GM23338 (cell line): ENCODE results near the gene MSANTD1. TPM values are rescaled to one million over a fixed set of nuclear protein-coding genes. Genes with fewer than 3 reads are reported as not detected.

Experiments used
- ATAC-seq: fragments of 200-7000 bp; cut with Tn5 transposase; 3 replicates; pipeline ENCODE4 v1.9.1; 2020
- DNase-seq: peaks from one replicate; pipeline ENCODE4 v3.0.0-alpha.2; 2015; ENCODE audit warnings: low spot score
- H2AFZ ChIP-seq: fragments of 200-600 bp; sonication (generic); 2 replicates; pipeline ENCODE4 v1.8.0; 2016; ENCODE audit warnings: antibody characterized with exemption, mild to moderate bottlenecking, moderate library complexity
- H3F3A ChIP-seq: fragments of 200-600 bp; sonication (generic); replicated peaks from 2 replicates; pipeline ENCODE4 v1.8.0; 2017; ENCODE audit warnings: antibody characterized with exemption, mixed run types, low read depth
- H3K27ac ChIP-seq: fragments of 200-600 bp; sonication (generic); 2 replicates; pipeline ENCODE4 v1.6.1; 2016; ENCODE audit warnings: low read depth
- H3K27me3 ChIP-seq: fragments of 200-600 bp; sonication (generic); 2 replicates; pipeline ENCODE4 v1.8.0; 2016; ENCODE audit warnings: mild to moderate bottlenecking, mixed run types, moderate library complexity; ENCODE audit not compliant: insufficient read depth
- H3K36me3 ChIP-seq: fragments of 200-600 bp; sonication (generic); 2 replicates; pipeline ENCODE4 v1.8.0; 2016; ENCODE audit warnings: mild to moderate bottlenecking; ENCODE audit not compliant: insufficient read depth
- H3K4me1 ChIP-seq: fragments of 200-600 bp; sonication (generic); 2 replicates; pipeline ENCODE4 v1.8.0; 2016; ENCODE audit warnings: mild to moderate bottlenecking, moderate library complexity; ENCODE audit not compliant: insufficient read depth
- H3K4me2 ChIP-seq: fragments of 200-600 bp; sonication (generic); 2 replicates; pipeline ENCODE4 v1.7.1; 2017; ENCODE audit warnings: mixed run types
- H3K4me3 ChIP-seq: fragments of 200-600 bp; sonication (generic); 2 replicates; pipeline ENCODE4 v1.6.1; 2016; ENCODE audit warnings: mixed run types
- H3K79me2 ChIP-seq: fragments of 200-600 bp; sonication (generic); replicated peaks from 2 replicates; pipeline ENCODE4 v1.8.0; 2017; ENCODE audit warnings: mild to moderate bottlenecking; ENCODE audit not compliant: insufficient read depth
- H3K9me2 ChIP-seq: fragments of 200-600 bp; sonication (generic); 2 replicates; pipeline ENCODE4 v1.8.0; 2017; ENCODE audit not compliant: insufficient read depth
- H4K20me1 ChIP-seq: fragments of 200-600 bp; sonication (generic); replicated peaks from 2 replicates; pipeline ENCODE4 v1.8.0; 2017; ENCODE audit warnings: mild to moderate bottlenecking; ENCODE audit not compliant: insufficient read depth
- H3K27ac Mint-ChIP-seq: 2 replicates; pipeline ENCODE4 v1.8.0; 2020; ENCODE audit warnings: inconsistent platforms, mild to moderate bottlenecking, moderate library complexity, mixed read lengths
- H3K27me3 Mint-ChIP-seq: 3 replicates; pipeline ENCODE4 v1.8.0; 2022; ENCODE audit warnings: low read depth, mild to moderate bottlenecking, moderate library complexity, mixed read lengths, inconsistent platforms; ENCODE audit not compliant: insufficient read depth, poor library complexity
- H3K36me3 Mint-ChIP-seq: 3 replicates; pipeline ENCODE4 v1.8.0; 2021; ENCODE audit warnings: low read depth, mild to moderate bottlenecking, inconsistent platforms, moderate library complexity, mixed read lengths
- H3K4me1 Mint-ChIP-seq: 3 replicates; pipeline ENCODE4 v1.8.0; 2020; ENCODE audit warnings: mild to moderate bottlenecking, inconsistent platforms, mixed read lengths
- H3K4me3 Mint-ChIP-seq: 3 replicates; pipeline ENCODE4 v1.8.0; 2021; ENCODE audit warnings: moderate library complexity, mild to moderate bottlenecking, inconsistent platforms, mixed read lengths
- H3K9me3 Mint-ChIP-seq: 3 replicates; pipeline ENCODE4 v1.8.0; 2020; ENCODE audit warnings: moderate library complexity, mild to moderate bottlenecking, inconsistent platforms, mixed read lengths
- CREB1 ChIP-seq: fragments of 250-450 bp; sonication (Bioruptor Pico); IDR thresholded peaks from 2 replicates; pipeline ENCODE4 v1.5.0; 2020; ENCODE audit warnings: low read depth, mild to moderate bottlenecking, moderate library complexity
- EZH2 ChIP-seq: fragments of 200-600 bp; sonication (generic); IDR thresholded peaks from one replicate; pipeline ENCODE4 v1.8.0; 2017; ENCODE audit warnings: antibody characterized with exemption, mild to moderate bottlenecking, low read depth; ENCODE audit not compliant: unreplicated experiment
- EZH2phosphoT487 ChIP-seq: fragments of 200-600 bp; sonication (generic); IDR thresholded peaks from one replicate; pipeline ENCODE4 v1.8.1; 2018; ENCODE audit warnings: antibody characterized with exemption; ENCODE audit not compliant: unreplicated experiment
- NANOG ChIP-seq: IDR thresholded peaks from 2 replicates; pipeline ENCODE4 v1.6.1; 2016; ENCODE audit warnings: antibody characterized with exemption, borderline replicate concordance
- POLR2AphosphoS5 ChIP-seq: IDR thresholded peaks from 2 replicates; pipeline ENCODE4 v1.6.1; 2016; ENCODE audit warnings: antibody characterized with exemption, low read depth
- ZNF114 ChIP-seq: fragments of 250-450 bp; sonication (Bioruptor Pico); IDR thresholded peaks from 2 replicates; pipeline ENCODE4 v1.5.0; 2020; ENCODE audit warnings: mild to moderate bottlenecking, moderate library complexity
- ZNF331 ChIP-seq: fragments of 250-450 bp; sonication (Bioruptor Pico); IDR thresholded peaks from 2 replicates; pipeline ENCODE4 v1.5.0; 2020; ENCODE audit warnings: low read depth, mild to moderate bottlenecking, moderate library complexity
- polyA plus RNA-seq: library from polyadenylated mRNA; unstranded; fragments of >200 nt; fragmentation: Nextera tagmentation; extraction: Ambion mirVana; gene quantifications from 2 replicates; pipeline ENCODE4 v1.2.1, GENCODE V29; 2016
- total RNA-seq: library from RNA; depleted of rRNA; stranded (reverse); fragments of >200 nt; shearing (Covaris generic); gene quantifications from 2 replicates; pipeline ENCODE4 v1.2.3, GENCODE V29; 2014
- TF ChIP-seq, protein P1 (sequence below), 2 experiments: fragments of 200-600 bp in 1 of 2; sonication (generic) in 1 of 2; conservative IDR thresholded peaks; 2 replicates each; pipeline versions ENCODE4 v1.5.1 to v1.6.1; 2016 to 2017; ENCODE audit warnings: antibody characterized with exemption in 2 of 2, low read depth in 2 of 2, mild to moderate bottlenecking in 2 of 2, moderate library complexity in 1 of 2

Gene MSANTD1
- total and polyA plus RNA-seq, 2 experiments from 2014 or later: 0.29 to 1.0 TPM

DNA sequence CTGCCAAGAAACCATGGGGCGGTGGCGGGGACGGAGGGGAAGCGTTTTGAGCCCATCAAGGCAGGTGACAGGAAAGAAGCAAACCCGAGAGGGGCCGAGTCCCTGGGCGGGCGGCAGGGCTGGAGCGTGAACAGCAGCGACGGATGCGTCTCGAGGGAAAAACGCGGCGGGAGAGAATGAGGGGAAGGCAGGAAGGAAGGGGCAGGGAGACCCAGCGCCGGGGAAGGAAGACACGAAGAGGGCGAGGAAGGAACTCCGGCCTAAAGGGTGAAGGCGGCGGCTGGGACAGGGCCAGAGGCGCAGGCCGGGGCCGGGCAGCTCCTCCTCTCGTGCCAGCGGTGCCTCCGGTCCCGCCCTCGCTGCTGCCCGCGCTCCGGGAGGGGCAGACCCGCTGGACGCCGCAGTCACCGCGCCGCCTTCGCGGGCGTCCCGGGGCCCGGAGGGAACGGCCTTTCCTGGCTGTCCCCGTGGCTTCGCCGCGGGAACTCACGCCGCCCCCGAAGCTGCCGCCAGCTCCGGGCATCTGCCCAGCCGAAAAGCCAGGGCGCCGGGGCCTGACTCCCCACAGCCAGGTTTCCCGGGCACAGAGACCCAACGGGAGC, 43.1 kb downstream of the MSANTD1 start:
- Mint-ChIP-seq H3K4me1 (peaks cover 19% of the 10 kb centered on the region), H3K27ac (no peak overlapping the region), H3K9me3 (no peaks in the 10 kb centered on the region), H3K36me3 (no peaks in the 10 kb centered on the region; the same call in 2 of the 3 replicates), H3K27me3 (peaks cover 36% of the 10 kb centered on the region), H3K4me3 (peak overlapping the region; percentile 82)
- Histone ChIP-seq H3K9me2 (no peaks in the 10 kb centered on the region), H3K27me3 (peaks cover 15% of the 10 kb centered on the region), H3F3A (0 out of 2 replicates have a peak, but pooled peaks cover 5% of the 10 kb centered on the region), H3K4me2 (peak overlapping the region; percentile 90), H3K4me3 (peak overlapping the region; percentile 63), H4K20me1 (no peaks in the 10 kb centered on the region), H3K36me3 (no peaks in the 10 kb centered on the region), H3K79me2 (peaks cover 3% of the 10 kb centered on the region; the same call in 1 of the 2 replicates), H3K4me1 (peaks cover 8% of the 10 kb centered on the region), H3K27ac (no peak overlapping the region), H2AFZ (peak overlapping the region; percentile 99)
- ATAC-seq (peak; percentile 55), DNase-seq (peak; percentile 57)
- TF ChIP-seq, protein P1, sequence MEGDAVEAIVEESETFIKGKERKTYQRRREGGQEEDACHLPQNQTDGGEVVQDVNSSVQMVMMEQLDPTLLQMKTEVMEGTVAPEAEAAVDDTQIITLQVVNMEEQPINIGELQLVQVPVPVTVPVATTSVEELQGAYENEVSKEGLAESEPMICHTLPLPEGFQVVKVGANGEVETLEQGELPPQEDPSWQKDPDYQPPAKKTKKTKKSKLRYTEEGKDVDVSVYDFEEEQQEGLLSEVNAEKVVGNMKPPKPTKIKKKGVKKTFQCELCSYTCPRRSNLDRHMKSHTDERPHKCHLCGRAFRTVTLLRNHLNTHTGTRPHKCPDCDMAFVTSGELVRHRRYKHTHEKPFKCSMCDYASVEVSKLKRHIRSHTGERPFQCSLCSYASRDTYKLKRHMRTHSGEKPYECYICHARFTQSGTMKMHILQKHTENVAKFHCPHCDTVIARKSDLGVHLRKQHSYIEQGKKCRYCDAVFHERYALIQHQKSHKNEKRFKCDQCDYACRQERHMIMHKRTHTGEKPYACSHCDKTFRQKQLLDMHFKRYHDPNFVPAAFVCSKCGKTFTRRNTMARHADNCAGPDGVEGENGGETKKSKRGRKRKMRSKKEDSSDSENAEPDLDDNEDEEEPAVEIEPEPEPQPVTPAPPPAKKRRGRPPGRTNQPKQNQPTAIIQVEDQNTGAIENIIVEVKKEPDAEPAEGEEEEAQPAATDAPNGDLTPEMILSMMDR (conservative IDR thresholded peaks at IDR 0.05; ENCODE audit: low read depth in 2 of 2): no peak
- TF ChIP-seq ZNF114 (CRISPR knock-in tag) (no peak), EZH2 (peak; percentile 42), ZNF331 (CRISPR knock-in tag) (no peak), EZH2phosphoT487 (no peak)

DNA sequence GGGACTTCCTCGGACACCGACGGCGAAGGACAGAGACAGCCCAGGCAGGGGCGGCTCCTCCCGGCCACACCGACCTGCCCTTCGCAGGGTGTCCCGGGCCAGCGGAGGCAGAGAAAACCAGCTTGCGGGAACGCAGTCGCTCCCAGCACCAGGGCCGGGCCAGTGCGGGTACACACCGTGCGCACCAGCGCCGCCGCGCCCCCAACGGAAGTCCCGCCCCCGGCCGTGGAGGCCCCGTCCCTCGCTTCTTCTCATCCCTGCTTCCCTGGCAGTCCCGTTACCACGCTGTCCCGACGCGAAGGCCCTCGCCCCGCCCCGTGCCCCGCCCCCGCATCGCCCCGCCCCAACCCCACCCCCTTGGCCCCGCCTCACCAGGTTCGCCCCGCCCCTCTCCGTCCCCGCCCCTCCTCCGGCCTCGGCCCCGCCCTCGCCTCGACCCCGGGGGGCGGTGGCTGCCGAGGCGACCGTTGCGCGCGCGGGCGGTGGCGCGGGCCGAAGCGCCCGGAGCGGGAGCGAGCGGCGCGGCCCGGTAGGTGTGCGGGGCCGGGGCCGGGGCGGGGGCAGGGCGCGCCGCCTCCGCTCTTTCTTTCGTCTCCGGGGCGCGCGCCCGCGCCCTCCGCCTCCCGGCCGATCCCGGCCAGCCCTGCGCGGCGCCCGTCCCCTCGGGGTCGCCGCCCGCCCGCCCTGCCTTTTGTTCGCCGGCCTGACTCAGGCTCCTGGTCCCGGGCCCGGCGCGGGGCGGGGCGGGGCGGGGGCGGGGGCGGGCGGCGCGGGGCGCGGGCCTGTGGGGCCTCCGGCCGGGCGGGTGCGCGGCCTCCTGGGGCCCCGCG, 43.8 kb downstream of the MSANTD1 start, which contains the start of gene RGS12:
TSS of gene RGS12 (plus strand) at position 451 of the 830 bp plus-strand sequence. CDS start 23,150 bp downstream, outside the sequence.
- H3K4me2 ChIP-seq: peak within 1 kb of the TSS; percentile 90
- H3F3A ChIP-seq: 0 out of 2 replicates have a peak, but pooled peaks cover 5% of the 10 kb centered on the region
- DNase-seq (peak; percentile 95), ATAC-seq (peak; percentile 87)
- H3K36me3 Mint-ChIP-seq: no peaks in the 10 kb centered on the region; the same call in 2 of the 3 replicates
- peak within 1 kb of the TSS; percentile 99 for H2AFZ ChIP-seq
- H3K4me3 Mint-ChIP-seq: peak within 1 kb of the TSS; percentile 83
- no peaks in the 10 kb centered on the region for H3K36me3 ChIP-seq
- peak; percentile 56; the same call in 1 of the 2 replicates for TF ChIP-seq POLR2AphosphoS5
- TF ChIP-seq CREB1 (CRISPR knock-in tag): 0 out of 2 replicates have a peak, but pooled peaks have one; percentile 26
- TF ChIP-seq NANOG: no peak
- H3K9me3 Mint-ChIP-seq: no peaks in the 10 kb centered on the region
- H3K27ac Mint-ChIP-seq: no peak within 1 kb of the TSS
- H3K4me1 Mint-ChIP-seq: peaks cover 26% of the 10 kb centered on the region
- H3K9me2 ChIP-seq: no peaks in the 10 kb centered on the region
- peaks cover 5% of the 10 kb centered on the region for H3K79me2 ChIP-seq
- no peak within 1 kb of the TSS for H3K27ac ChIP-seq
- H3K27me3 ChIP-seq: peaks cover 15% of the 10 kb centered on the region
- H3K4me3 ChIP-seq: peak within 1 kb of the TSS; percentile 69
- H4K20me1 ChIP-seq: no peaks in the 10 kb centered on the region; the same call in 1 of the 2 replicates
- H3K27me3 Mint-ChIP-seq: peaks cover 38% of the 10 kb centered on the region
- H3K4me1 ChIP-seq: peaks cover 8% of the 10 kb centered on the region
